GM18502 (cell line): ENCODE data around the gene NOD2.

Experiments used
- ATAC-seq: cut with Tn5 transposase; IDR thresholded peaks from one replicate; pipeline ENCODE4 v1.9.1; 2021; ENCODE audit warnings: mild to moderate bottlenecking; ENCODE audit not compliant: unreplicated experiment, poor library complexity

Gene NOD2

GRCh38 chr16:50669741-50670140 is 23.7 kb upstream of the NOD2 start:
- no peak for ATAC-seq

- no peak for ATAC-seq
Measured at GRCh38 chr16:50670476-50670875, 22.9 kb upstream of the NOD2 start.

GRCh38 chr16:50671644-50672260 is 21.7 kb upstream of the NOD2 start:
- ATAC-seq: no peak

- ATAC-seq: no peak
Measured at GRCh38 chr16:50673496-50674275, 19.7 kb upstream of the NOD2 start.

GRCh38 chr16:50674831-50675230 is 18.6 kb upstream of the NOD2 start:
- ATAC-seq: no peak

GRCh38 chr16:50675686-50676610 is 17.5 kb upstream of the NOD2 start:
- ATAC-seq: no peak

GRCh38 chr16:50676684-50677225 is 16.7 kb upstream of the NOD2 start:
- no peak for ATAC-seq

- no peak for ATAC-seq
Measured at GRCh38 chr16:50677351-50677750, 16.1 kb upstream of the NOD2 start.

GRCh38 chr16:50678531-50678930 is 14.9 kb upstream of the NOD2 start:
- no peak for ATAC-seq

- no peak for ATAC-seq
Measured at GRCh38 chr16:50679266-50679665, 14.1 kb upstream of the NOD2 start.

GRCh38 chr16:50679676-50680555 is 13.5 kb upstream of the NOD2 start:
- ATAC-seq: no peak

GRCh38 chr16:50680556-50680893 is 12.9 kb upstream of the NOD2 start:
- no peak for ATAC-seq

- peak; percentile 51 for ATAC-seq
Measured at GRCh38 chr16:50681021-50681885, 12.2 kb upstream of the NOD2 start, which contains the start of gene SNX20. TSS of gene SNX20 (minus strand) at chr16:50681312. CDS start at chr16:50677526, 3,786 bp downstream.

- peak; percentile 70 for ATAC-seq
Measured at GRCh38 chr16:50683689-50684374, 9.6 kb upstream of the NOD2 start.

- no peak for ATAC-seq
Measured at GRCh38 chr16:50684823-50685461, 8.5 kb upstream of the NOD2 start.

GRCh38 chr16:50685462-50686063 is 7.8 kb upstream of the NOD2 start:
- no peak for ATAC-seq

GRCh38 chr16:50688083-50688482 is 5.3 kb upstream of the NOD2 start:
- ATAC-seq: no peak
